GM12872 (cell line): ENCODE results near the gene THPO.

Source experiments
- CTCF ChIP-seq: IDR thresholded peaks from 3 replicates; pipeline ENCODE4 v1.5.1; 2011; ENCODE audit warnings: low read depth, mild to moderate bottlenecking, low read length, moderate library complexity; ENCODE audit not compliant: insufficient read depth

Gene THPO

GRCh38 chr3:184332370-184333090, 45.5 kb downstream of the THPO start:
- TF ChIP-seq CTCF: no peak

- no peak for TF ChIP-seq CTCF
These were observed 49.5 kb downstream of the THPO start for GRCh38 chr3:184328516-184328915.

GRCh38 chr3:184327171-184327570, 50.8 kb downstream of the THPO start:
- no peak for TF ChIP-seq CTCF

GRCh38 chr3:184325715-184326369, 52.2 kb downstream of the THPO start:
- no peak for TF ChIP-seq CTCF

GRCh38 chr3:184325269-184325668, 52.7 kb downstream of the THPO start:
- TF ChIP-seq CTCF: no peak

GRCh38 chr3:184323696-184324095, 54.3 kb downstream of the THPO start:
- no peak for TF ChIP-seq CTCF

- TF ChIP-seq CTCF: no peak
These were observed 55.1 kb downstream of the THPO start for GRCh38 chr3:184322731-184323487.
